Subcutaneous adipose tissue (tissue), 4 donors: ENCODE measurements around the gene TEN1. TPM values are rescaled to one million over a fixed set of nuclear protein-coding genes. Genes with fewer than 3 reads are reported as not detected.

Source experiments
- CTCF ChIP-seq: fragments of 450-650 bp; IDR thresholded peaks from one replicate; pipeline ENCODE4 v1.5.1; 2016; ENCODE audit warnings: low read depth, mild to moderate bottlenecking, control low read depth, antibody characterized with exemption, moderate library complexity
- total RNA-seq, 4 donors: library from RNA; depleted of rRNA; stranded (reverse); fragments of >200 nt; gene quantifications; one replicate each; pipeline ENCODE4 v1.1.0, GENCODE V29; 2016

TEN1 gene
- total RNA-seq, 4 donors from 2014 or later, result 4.7 to 29.0 (median 20.8) TPM

GRCh38 chr17:75965468-75965867 is 13.6 kb upstream of the TEN1 start:
- no peak for TF ChIP-seq CTCF

GRCh38 chr17:75970011-75970523 is 9.0 kb upstream of the TEN1 start:
- no peak for TF ChIP-seq CTCF

- TF ChIP-seq CTCF, result no peak
Measured at GRCh38 chr17:75970626-75971025, 8.4 kb upstream of the TEN1 start.

- TF ChIP-seq CTCF, result no peak
Measured at GRCh38 chr17:75975757-75976174, 3.3 kb upstream of the TEN1 start.

GRCh38 chr17:75976175-75976848 is 2.7 kb upstream of the TEN1 start:
- TF ChIP-seq CTCF, result no peak

GRCh38 chr17:75979705-75980187 is 706 bp downstream of the TEN1 start:
- TF ChIP-seq CTCF, result no peak

GRCh38 chr17:75980188-75981018 is 1.4 kb downstream of the TEN1 start:
- TF ChIP-seq CTCF, result no peak
